ENCODE measurements around the gene GSPT1. TPM values are rescaled to one million over a fixed set of nuclear protein-coding genes. Genes with fewer than 3 reads are reported as not detected.

The GSPT1 gene
- polyA plus RNA-seq, 1 of the 3 experiments (the other 2 are of a cell fraction), result 41.5 TPM

DNA sequence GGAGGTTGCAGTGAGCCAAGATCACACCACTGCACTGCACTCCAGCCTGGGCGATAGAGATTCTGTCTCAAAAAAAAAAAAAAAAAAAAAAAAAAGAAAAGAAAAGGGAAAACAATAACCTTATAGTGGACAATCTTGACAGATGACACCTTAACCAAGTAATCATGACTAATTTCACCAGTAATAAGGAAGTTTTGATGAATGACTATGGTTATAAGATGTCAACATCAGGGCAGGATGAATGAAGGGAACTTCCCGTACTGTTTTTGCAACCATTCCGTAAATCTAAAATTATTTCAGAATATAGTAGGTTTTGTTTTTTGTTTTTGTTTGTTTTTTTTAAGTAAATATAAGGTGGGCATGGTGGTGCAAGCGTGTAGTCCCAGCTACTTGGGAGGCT lies 23.0 kb downstream of the GSPT1 start:
- no peak overlapping the region for H3K9ac ChIP-seq
- DNase-seq, result no peak
- ChIA-PET POLR2A (no interaction called here), CTCF (interaction anchor here (1.5 kb wide), 1 partner anchor 176 kb away, joined by 3 read pairs; no protein-coding TSS in a partner anchor)
- H3K27me3 ChIP-seq (ENCODE audit: insufficient read depth), result no peaks in the 10 kb centered on the region
- H3K9me3 ChIP-seq, result no peaks in the 10 kb centered on the region
- 94% methylated on average over 4 of the region's 4 CpGs for WGBS (ENCODE audit: low lambda C conversion rate)
- no peak overlapping the region for H2AFZ ChIP-seq (ENCODE audit: low read depth)
- TF ChIP-seq JUND (IDR thresholded peaks at IDR 0.05) (no peak), GABPA (IDR thresholded peaks at IDR 0.05; ENCODE audit: low read depth) (no peak), TCF12 (IDR thresholded peaks at IDR 0.05) (no peak), RAD21 (IDR thresholded peaks at IDR 0.05; ENCODE audit: low read length) (no peak), NRF1 (IDR thresholded peaks at IDR 0.05; ENCODE audit: low read depth, low read length) (no peak), MEF2A (IDR thresholded peaks at IDR 0.05; ENCODE audit: borderline replicate concordance, low read depth) (no peak), ELF1 (IDR thresholded peaks at IDR 0.05) (no peak), TEAD4 (IDR thresholded peaks at IDR 0.05; ENCODE audit: borderline replicate concordance, insufficient read depth) (no peak), REST (IDR thresholded peaks at IDR 0.05; ENCODE audit: low read depth, low read length) (no peak)
- TF ChIP-seq, protein P1, sequence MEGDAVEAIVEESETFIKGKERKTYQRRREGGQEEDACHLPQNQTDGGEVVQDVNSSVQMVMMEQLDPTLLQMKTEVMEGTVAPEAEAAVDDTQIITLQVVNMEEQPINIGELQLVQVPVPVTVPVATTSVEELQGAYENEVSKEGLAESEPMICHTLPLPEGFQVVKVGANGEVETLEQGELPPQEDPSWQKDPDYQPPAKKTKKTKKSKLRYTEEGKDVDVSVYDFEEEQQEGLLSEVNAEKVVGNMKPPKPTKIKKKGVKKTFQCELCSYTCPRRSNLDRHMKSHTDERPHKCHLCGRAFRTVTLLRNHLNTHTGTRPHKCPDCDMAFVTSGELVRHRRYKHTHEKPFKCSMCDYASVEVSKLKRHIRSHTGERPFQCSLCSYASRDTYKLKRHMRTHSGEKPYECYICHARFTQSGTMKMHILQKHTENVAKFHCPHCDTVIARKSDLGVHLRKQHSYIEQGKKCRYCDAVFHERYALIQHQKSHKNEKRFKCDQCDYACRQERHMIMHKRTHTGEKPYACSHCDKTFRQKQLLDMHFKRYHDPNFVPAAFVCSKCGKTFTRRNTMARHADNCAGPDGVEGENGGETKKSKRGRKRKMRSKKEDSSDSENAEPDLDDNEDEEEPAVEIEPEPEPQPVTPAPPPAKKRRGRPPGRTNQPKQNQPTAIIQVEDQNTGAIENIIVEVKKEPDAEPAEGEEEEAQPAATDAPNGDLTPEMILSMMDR (IDR thresholded peaks at IDR 0.05), result no peak
- TF ChIP-seq, protein P2, sequence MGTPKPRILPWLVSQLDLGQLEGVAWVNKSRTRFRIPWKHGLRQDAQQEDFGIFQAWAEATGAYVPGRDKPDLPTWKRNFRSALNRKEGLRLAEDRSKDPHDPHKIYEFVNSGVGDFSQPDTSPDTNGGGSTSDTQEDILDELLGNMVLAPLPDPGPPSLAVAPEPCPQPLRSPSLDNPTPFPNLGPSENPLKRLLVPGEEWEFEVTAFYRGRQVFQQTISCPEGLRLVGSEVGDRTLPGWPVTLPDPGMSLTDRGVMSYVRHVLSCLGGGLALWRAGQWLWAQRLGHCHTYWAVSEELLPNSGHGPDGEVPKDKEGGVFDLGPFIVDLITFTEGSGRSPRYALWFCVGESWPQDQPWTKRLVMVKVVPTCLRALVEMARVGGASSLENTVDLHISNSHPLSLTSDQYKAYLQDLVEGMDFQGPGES (IDR thresholded peaks at IDR 0.05; ENCODE audit: low read depth, low read length), result no peak
- TF ChIP-seq, protein P3, sequence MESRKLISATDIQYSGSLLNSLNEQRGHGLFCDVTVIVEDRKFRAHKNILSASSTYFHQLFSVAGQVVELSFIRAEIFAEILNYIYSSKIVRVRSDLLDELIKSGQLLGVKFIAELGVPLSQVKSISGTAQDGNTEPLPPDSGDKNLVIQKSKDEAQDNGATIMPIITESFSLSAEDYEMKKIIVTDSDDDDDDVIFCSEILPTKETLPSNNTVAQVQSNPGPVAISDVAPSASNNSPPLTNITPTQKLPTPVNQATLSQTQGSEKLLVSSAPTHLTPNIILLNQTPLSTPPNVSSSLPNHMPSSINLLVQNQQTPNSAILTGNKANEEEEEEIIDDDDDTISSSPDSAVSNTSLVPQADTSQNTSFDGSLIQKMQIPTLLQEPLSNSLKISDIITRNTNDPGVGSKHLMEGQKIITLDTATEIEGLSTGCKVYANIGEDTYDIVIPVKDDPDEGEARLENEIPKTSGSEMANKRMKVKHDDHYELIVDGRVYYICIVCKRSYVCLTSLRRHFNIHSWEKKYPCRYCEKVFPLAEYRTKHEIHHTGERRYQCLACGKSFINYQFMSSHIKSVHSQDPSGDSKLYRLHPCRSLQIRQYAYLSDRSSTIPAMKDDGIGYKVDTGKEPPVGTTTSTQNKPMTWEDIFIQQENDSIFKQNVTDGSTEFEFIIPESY (IDR thresholded peaks at IDR 0.05; ENCODE audit: borderline replicate concordance, low read depth), result no peak
- peaks cover 79% of the 10 kb centered on the region for H3K79me2 ChIP-seq (ENCODE audit: insufficient read depth)
- H3K27ac ChIP-seq (ENCODE audit: low read depth in 2 of 2, low read length in 1 of 2), result no peak overlapping the region
- H4K20me1 ChIP-seq (ENCODE audit: insufficient read depth), result peaks cover 26% of the 10 kb centered on the region
- H3K9me2 ChIP-seq, result no peaks in the 10 kb centered on the region
- H3K36me3 ChIP-seq (replicated peaks in 1 of 2; ENCODE audit: control insufficient read depth in 1 of 2, insufficient read depth in 2 of 2, low read length in 1 of 2), result peaks cover 28 to 65% of the 10 kb centered on the region in 2 experiments
- no peak overlapping the region for H3K4me3 ChIP-seq (ENCODE audit: low read depth in 2 of 2, low read length in 1 of 2)
- H3K4me1 ChIP-seq (ENCODE audit: control insufficient read depth in 1 of 2, insufficient read depth in 2 of 2, low read depth in 1 of 2, low read length in 1 of 2), result peaks cover 0 to 17% of the 10 kb centered on the region in 2 experiments; a peak in 1 of 4 replicates
- no peak overlapping the region for H3K4me2 ChIP-seq
- peaks cover 33% of the 10 kb centered on the region for H3F3A ChIP-seq (replicated peaks; ENCODE audit: insufficient read depth)
